ENCODE measurements around the gene RCAN2. TPM values are rescaled to one million over a fixed set of nuclear protein-coding genes. Genes with fewer than 3 reads are reported as not detected.

The RCAN2 gene
- total and polyA plus RNA-seq, 2 experiments from 2014 or later: 44.9 to 55.6 TPM

DNA sequence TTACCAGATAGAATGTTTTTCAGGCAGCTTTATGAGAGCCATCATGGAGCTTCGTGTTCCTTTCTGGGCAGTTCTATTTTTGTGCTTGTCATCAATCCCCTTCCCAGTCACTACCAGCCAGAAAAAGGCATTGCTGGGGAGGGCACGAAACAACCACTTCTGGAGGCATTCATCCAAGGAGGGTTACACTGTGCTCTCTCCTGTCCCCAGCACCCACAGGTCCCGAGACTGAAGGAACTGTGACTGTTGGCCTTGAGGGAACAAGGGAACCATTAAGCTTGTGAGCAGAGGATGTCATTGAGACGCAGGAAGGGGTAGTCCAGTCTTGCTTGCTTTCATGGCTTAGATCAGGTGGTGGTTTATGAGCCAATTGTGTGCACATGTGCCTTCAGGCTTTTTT is 300.4 kb downstream of the RCAN2 start:
- H3K36me3 ChIP-seq: no peaks in the 10 kb centered on the region
- no peak overlapping the region for H3K4me3 ChIP-seq
- peak in 1 of 2 donors; percentile 13 for DNase-seq (ENCODE audit: low read depth in 1 of 2, low spot score in 1 of 2)
- H3K4me1 ChIP-seq (ENCODE audit: low read depth): peaks cover 16% of the 10 kb centered on the region
- peak overlapping the region; percentile 66 for H3K27ac ChIP-seq
- TF ChIP-seq, protein P1, sequence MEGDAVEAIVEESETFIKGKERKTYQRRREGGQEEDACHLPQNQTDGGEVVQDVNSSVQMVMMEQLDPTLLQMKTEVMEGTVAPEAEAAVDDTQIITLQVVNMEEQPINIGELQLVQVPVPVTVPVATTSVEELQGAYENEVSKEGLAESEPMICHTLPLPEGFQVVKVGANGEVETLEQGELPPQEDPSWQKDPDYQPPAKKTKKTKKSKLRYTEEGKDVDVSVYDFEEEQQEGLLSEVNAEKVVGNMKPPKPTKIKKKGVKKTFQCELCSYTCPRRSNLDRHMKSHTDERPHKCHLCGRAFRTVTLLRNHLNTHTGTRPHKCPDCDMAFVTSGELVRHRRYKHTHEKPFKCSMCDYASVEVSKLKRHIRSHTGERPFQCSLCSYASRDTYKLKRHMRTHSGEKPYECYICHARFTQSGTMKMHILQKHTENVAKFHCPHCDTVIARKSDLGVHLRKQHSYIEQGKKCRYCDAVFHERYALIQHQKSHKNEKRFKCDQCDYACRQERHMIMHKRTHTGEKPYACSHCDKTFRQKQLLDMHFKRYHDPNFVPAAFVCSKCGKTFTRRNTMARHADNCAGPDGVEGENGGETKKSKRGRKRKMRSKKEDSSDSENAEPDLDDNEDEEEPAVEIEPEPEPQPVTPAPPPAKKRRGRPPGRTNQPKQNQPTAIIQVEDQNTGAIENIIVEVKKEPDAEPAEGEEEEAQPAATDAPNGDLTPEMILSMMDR (IDR thresholded peaks at IDR 0.05; ENCODE audit: low read depth, low read length): no peak
- no peaks in the 10 kb centered on the region for H3K27me3 ChIP-seq
- no peaks in the 10 kb centered on the region for H3K9me3 ChIP-seq (ENCODE audit: low read depth)

DNA sequence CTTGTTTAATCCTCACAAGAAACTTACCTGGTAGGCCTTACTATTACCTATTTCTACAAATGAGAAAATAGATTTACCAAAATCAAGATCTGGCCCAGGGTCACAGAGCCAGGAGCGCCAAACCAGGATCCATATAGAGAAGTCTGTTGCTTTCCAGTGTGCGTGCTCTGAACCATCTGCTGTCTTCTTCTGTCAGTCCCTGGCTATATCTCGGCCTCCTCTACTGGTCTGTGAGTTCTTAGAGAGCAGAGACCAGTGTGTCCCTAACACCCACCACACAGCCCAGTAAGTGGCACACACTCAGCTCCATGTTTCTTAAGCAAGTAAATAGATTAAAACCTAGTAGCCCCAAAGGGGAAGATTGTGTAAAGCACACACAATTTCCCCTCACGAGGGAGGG is 301.5 kb downstream of the RCAN2 start:
- Histone ChIP-seq H3K27ac (no peak overlapping the region), H3K9me3 (ENCODE audit: low read depth) (no peaks in the 10 kb centered on the region), H3K4me3 (no peak overlapping the region), H3K27me3 (peaks cover 6% of the 10 kb centered on the region), H3K4me1 (ENCODE audit: low read depth) (peaks cover 16% of the 10 kb centered on the region), H3K36me3 (no peaks in the 10 kb centered on the region)
- TF ChIP-seq, protein P1 (IDR thresholded peaks at IDR 0.05; ENCODE audit: low read depth, low read length): no peak
- DNase-seq (ENCODE audit: low read depth in 1 of 2, low spot score in 1 of 2): no peak

DNA sequence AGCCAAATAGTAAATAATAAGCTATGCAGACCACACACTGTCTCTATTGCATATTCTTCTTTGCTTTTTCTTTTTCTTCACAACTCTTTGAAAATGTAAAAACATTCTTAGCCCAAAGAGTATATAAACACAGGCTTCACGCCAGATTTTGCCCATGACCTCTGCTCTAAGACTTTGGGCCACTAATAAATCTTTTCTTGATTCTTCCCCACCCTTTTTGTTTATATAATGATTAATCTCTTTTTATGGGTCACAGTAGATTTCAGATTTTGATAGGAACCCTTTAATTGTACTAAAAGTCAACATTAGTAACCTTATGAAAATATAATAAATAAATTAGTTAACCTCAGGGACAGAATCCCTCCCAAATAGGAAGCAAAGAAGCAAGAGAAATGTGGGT is 304.7 kb downstream of the RCAN2 start:
- TF ChIP-seq, protein P1 (IDR thresholded peaks at IDR 0.05; ENCODE audit: low read depth, low read length): no peak
- no peaks in the 10 kb centered on the region for H3K9me3 ChIP-seq (ENCODE audit: low read depth)
- peaks cover 16% of the 10 kb centered on the region for H3K4me1 ChIP-seq (ENCODE audit: low read depth)
- H3K4me3 ChIP-seq: no peak overlapping the region
- DNase-seq (ENCODE audit: low read depth in 1 of 2, low spot score in 1 of 2): no peak
- H3K27me3 ChIP-seq: peaks cover 7% of the 10 kb centered on the region
- no peaks in the 10 kb centered on the region for H3K36me3 ChIP-seq
- H3K27ac ChIP-seq: no peak overlapping the region

DNA sequence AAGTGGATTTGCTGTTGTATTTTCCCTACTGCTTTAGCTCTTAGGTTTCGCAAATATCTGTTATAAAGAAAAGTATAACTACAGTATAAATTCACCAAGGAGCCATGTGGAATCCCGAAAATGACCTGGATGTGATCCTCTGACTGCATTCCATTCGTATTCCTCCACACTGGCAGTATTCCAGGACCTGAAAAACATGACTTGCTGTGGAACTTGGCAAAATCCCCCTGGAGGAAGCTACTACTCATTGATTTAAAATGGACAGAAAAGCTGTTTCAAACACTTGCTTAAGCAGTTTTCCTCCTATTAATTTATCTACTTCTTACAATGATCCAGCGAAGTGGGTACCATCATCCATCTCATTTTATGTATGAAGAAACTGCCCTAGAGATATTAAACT is 307.1 kb downstream of the RCAN2 start:
- DNase-seq (ENCODE audit: low read depth in 1 of 2, low spot score in 1 of 2): peak in 1 of 2 donors; percentile 89
- Histone ChIP-seq H3K4me1 (ENCODE audit: low read depth) (no peaks in the 10 kb centered on the region), H3K36me3 (no peaks in the 10 kb centered on the region), H3K27ac (no peak overlapping the region), H3K4me3 (no peak overlapping the region), H3K27me3 (peaks cover 21% of the 10 kb centered on the region), H3K9me3 (ENCODE audit: low read depth) (no peaks in the 10 kb centered on the region)
- TF ChIP-seq, protein P1 (IDR thresholded peaks at IDR 0.05; ENCODE audit: low read depth, low read length): peak; percentile 22

DNA sequence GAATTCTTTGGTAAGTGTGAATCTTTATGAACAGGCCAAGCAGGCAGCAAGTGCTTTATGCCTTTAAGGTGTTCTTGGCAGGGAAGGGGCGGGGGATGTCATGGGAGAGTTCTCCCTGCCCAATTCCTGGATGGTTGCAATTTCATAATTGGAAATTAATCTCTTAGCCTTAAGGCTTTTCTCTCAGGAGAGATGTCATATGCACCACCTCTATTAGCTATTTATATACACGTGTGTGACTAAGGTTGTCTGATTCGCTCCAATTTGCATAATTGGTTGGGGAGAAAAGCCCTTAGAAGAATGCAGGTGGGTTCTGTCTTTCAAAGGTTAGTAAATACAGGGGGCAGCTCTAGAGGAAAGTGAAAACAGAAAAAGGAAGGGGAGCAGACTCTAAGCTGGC is 315.3 kb downstream of the RCAN2 start:
- H3K4me1 ChIP-seq (ENCODE audit: low read depth): no peaks in the 10 kb centered on the region
- H3K36me3 ChIP-seq: no peaks in the 10 kb centered on the region
- peaks cover 27% of the 10 kb centered on the region for H3K27me3 ChIP-seq
- H3K27ac ChIP-seq: no peak overlapping the region
- TF ChIP-seq, protein P1 (IDR thresholded peaks at IDR 0.05; ENCODE audit: low read depth, low read length): no peak
- DNase-seq (ENCODE audit: low read depth in 1 of 2, low spot score in 1 of 2): no peak
- H3K4me3 ChIP-seq: no peak overlapping the region
- H3K9me3 ChIP-seq (ENCODE audit: low read depth): no peaks in the 10 kb centered on the region

DNA sequence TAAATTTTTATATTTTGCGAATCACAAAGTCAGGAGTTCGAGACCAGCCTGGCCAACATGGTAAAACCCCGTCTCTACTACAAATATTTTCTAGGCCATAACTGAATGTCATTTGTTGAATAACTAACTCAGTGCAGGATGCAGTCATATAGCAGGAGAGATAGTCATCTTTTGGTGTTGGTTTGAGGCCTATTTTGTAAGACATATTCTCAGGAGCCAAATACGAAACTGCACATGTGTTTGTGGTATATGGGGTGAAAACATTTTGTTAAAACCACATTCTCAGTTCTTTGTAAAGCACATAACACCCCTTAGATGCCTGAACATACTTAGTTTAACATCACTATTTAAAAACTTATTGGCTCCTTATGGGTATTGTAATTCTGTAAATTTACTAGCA is 315.8 kb downstream of the RCAN2 start:
- H3K36me3 ChIP-seq: no peaks in the 10 kb centered on the region
- peaks cover 25% of the 10 kb centered on the region for H3K27me3 ChIP-seq
- no peaks in the 10 kb centered on the region for H3K4me1 ChIP-seq (ENCODE audit: low read depth)
- peak in 1 of 2 donors; percentile 4 for DNase-seq (ENCODE audit: low read depth in 1 of 2, low spot score in 1 of 2)
- no peaks in the 10 kb centered on the region for H3K9me3 ChIP-seq (ENCODE audit: low read depth)
- H3K4me3 ChIP-seq: no peak overlapping the region
- TF ChIP-seq, protein P1 (IDR thresholded peaks at IDR 0.05; ENCODE audit: low read depth, low read length): no peak
- H3K27ac ChIP-seq: no peak overlapping the region
